ENCODE results near the gene CD274.

CD274 gene

DNA sequence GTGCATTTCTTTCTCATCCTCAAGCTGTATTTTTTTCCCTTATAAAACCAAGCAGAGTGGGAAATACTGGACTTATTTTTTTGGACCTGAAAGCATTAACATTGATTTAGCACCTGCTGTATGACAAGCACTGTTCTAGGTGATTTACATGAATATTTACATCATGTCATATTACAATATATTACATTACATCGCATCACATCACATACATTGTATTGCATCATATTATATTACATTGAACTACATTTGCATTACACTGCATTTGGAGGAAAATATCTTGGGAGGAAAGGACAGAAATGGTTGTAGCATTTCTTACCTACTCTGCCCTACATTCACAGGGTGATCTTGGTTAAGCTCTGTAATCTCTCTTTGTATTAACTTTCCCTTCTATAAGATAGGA is 48.8 kb downstream of the CD274 start:
- Histone ChIP-seq H3K4me3 (no peak overlapping the region), H3K36me3 (ENCODE audit: insufficient read depth, low read length) (no peaks in the 10 kb centered on the region), H3K27ac (no peak overlapping the region), H3K9me3 (ENCODE audit: low read depth, low read length) (no peaks in the 10 kb centered on the region), H3K9ac (ENCODE audit: insufficient read length) (no peak overlapping the region)
- TF ChIP-seq FOXP2 (optimal IDR thresholded peaks at IDR 0.05; ENCODE audit: control extremely low read depth, extremely low read length, insufficient read depth) (no peak), EZH2 (IDR thresholded peaks at IDR 0.05) (no peak), POLR2AphosphoS5 (IDR thresholded peaks at IDR 0.05; ENCODE audit: borderline replicate concordance, low read depth, low read length) (no peak)
- DNase-seq (ENCODE audit: low read depth, low spot score): no peak

DNA sequence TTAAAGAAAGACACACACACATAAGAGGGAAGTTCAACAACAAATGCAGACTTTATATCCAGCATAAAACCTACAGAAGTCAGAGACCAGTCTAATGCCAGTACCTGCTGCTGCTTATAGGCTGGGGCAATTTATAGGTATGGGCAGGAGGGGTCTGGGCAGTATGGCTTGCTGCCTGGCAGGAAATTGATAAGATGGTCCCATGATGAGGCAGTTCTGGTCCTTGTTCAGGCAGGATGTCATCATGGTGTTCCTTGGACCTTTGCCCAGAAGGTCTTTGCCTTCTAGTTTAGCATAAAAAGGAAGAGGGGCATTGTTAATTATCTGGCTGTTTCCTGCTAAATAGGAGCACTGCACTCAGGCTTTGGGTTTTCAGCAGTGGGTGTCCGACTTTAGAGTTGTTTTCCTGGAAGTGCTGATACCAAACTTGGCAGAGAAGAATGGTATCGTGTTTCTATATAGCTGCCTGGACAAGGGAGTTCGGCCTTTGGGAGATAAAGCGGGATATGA is 49.6 kb downstream of the CD274 start:
- DNase-seq (ENCODE audit: low read depth, low spot score): no peak
- TF ChIP-seq FOXP2 (optimal IDR thresholded peaks at IDR 0.05; ENCODE audit: control extremely low read depth, extremely low read length, insufficient read depth) (no peak), EZH2 (IDR thresholded peaks at IDR 0.05) (no peak), POLR2AphosphoS5 (IDR thresholded peaks at IDR 0.05; ENCODE audit: borderline replicate concordance, low read depth, low read length) (no peak)
- no peak overlapping the region; the same call in 1 of the 2 replicates for H3K27ac ChIP-seq

DNA sequence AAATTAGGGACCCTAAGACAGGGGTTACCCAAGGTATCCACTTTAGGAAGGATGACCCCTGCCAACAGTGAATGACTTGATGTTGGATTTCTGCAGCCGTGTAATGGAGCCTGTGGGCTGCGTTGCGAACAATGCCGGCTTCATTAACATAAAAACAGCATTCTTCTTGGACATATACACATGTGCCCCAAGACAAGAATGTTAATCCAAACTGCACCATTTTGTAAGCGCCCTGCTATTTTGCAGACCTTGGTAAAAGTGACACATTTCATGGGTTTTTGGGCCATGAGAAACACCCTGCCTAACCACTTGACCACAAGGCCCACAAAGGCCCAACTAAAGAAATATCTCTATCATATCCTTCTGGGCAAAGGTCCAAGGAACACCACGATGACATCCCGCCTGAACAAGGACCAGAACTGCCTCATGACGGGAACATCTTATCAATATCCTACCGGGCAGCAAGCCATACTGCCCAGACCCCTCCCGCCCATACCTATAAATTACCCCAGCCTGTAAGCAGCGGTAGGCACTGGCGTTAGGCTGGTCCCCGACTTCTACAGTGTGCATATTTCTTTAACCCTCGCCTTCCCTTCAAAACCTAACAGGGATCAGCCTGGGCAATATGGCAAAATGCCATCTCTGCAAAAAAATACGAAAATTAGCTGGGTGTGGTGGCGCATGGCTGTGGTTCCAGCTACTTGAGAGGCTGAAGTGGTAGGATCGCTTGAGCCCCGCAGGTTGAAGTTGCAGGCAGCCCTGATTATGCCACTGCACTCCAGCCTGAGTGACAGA is 50.3 kb downstream of the CD274 start:
- H3K9ac ChIP-seq (ENCODE audit: insufficient read length): no peak overlapping the region
- H3K27ac ChIP-seq: no peak overlapping the region
- no peaks in the 10 kb centered on the region for H3K36me3 ChIP-seq (ENCODE audit: insufficient read depth, low read length)
- no peaks in the 10 kb centered on the region for H3K9me3 ChIP-seq (ENCODE audit: low read depth, low read length)
- no peak for TF ChIP-seq POLR2AphosphoS5 (IDR thresholded peaks at IDR 0.05; ENCODE audit: borderline replicate concordance, low read depth, low read length)
- TF ChIP-seq FOXP2 (optimal IDR thresholded peaks at IDR 0.05; ENCODE audit: control extremely low read depth, extremely low read length, insufficient read depth): no peak
- TF ChIP-seq EZH2 (IDR thresholded peaks at IDR 0.05): no peak
- no peak for DNase-seq (ENCODE audit: low read depth, low spot score)
- no peak overlapping the region for H3K4me3 ChIP-seq

More for the DNA sequence above, 49.6 kb downstream of the CD274 start:
- Histone ChIP-seq H3K9me3 (ENCODE audit: low read depth, low read length) (no peaks in the 10 kb centered on the region), H3K4me3 (no peak overlapping the region), H3K9ac (ENCODE audit: insufficient read length) (no peak overlapping the region), H3K36me3 (ENCODE audit: insufficient read depth, low read length) (no peaks in the 10 kb centered on the region)

DNA sequence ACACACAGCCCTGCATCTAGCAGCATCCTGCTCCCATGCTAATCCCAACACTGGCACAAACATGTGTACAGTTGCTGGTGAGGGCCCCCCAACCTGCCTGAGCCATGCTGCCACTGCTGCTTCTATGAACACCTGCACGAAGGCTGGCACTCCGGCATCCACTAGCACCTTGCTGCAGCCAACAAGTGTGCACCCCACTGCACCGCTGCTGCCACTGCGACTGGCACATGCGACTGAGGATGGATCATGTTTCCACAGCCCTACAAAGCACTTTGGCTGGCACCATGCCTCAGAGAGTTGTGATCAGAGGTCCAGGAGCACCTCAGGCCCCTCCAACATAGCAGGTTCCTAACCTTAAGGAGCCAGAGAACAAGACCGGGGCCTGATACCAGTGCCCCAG is 52.2 kb downstream of the CD274 start:
- no peak for DNase-seq (ENCODE audit: low read depth, low spot score)
- Histone ChIP-seq H3K27ac (no peak overlapping the region), H3K36me3 (ENCODE audit: insufficient read depth, low read length) (no peaks in the 10 kb centered on the region), H3K4me3 (no peak overlapping the region), H3K9me3 (ENCODE audit: low read depth, low read length) (no peaks in the 10 kb centered on the region), H3K9ac (ENCODE audit: insufficient read length) (no peak overlapping the region)
- TF ChIP-seq EZH2 (IDR thresholded peaks at IDR 0.05): no peak
- no peak for TF ChIP-seq FOXP2 (optimal IDR thresholded peaks at IDR 0.05; ENCODE audit: control extremely low read depth, extremely low read length, insufficient read depth)
- no peak for TF ChIP-seq POLR2AphosphoS5 (IDR thresholded peaks at IDR 0.05; ENCODE audit: borderline replicate concordance, low read depth, low read length)

DNA sequence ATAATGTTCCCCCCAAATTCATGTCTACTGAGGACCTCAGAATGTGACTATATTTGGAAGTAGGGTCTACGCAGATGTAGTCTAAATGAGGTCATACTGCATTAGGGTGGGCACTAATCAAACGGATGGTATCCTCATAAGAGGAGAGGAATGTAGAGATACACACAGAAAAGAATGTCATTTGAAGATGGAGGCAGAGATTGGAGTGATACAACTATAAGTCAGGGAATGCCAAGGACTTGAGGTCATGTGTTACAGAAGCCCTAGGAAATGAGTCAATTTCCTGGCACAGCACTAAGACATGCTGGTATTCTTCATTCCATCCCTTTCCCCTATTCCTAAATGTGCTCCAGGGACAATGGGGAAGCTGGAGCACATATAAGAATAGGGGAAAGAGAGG is 59.2 kb downstream of the CD274 start:
- Histone ChIP-seq H3K9ac (ENCODE audit: insufficient read length) (no peak overlapping the region), H3K36me3 (ENCODE audit: insufficient read depth, low read length) (no peaks in the 10 kb centered on the region), H3K27ac (no peak overlapping the region), H3K9me3 (ENCODE audit: low read depth, low read length) (no peaks in the 10 kb centered on the region), H3K4me3 (no peak overlapping the region)
- TF ChIP-seq EZH2 (IDR thresholded peaks at IDR 0.05): no peak
- TF ChIP-seq POLR2AphosphoS5 (IDR thresholded peaks at IDR 0.05; ENCODE audit: borderline replicate concordance, low read depth, low read length): no peak
- no peak for TF ChIP-seq FOXP2 (optimal IDR thresholded peaks at IDR 0.05; ENCODE audit: control extremely low read depth, extremely low read length, insufficient read depth)
- no peak for DNase-seq (ENCODE audit: low read depth, low spot score)

DNA sequence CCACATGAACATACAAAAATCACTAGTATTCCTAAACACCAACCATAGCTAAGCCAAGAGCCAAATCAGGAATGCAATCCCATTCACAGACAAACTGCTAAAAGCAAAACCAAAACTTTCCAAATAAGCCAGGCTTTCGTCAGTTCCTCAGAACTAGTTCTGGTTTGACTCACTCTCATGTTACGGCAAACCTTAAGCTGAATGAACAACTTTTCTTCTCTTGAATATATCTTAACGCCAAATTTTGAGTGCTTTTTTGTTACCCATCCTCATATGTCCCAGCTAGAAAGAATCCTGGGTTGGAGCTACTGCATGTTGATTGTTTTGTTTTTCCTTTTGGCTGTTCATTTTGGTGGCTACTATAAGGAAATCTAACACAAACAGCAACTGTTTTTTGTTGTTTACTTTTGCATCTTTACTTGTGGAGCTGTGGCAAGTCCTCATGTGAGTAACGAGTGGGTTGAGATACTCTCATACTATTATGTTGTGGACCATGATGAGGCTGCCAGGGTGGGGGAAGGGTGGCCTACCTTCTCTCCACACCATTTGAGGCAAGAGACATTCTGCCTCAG is 60.1 kb downstream of the CD274 start, which contains the start of gene PDCD1LG2:
Gene PDCD1LG2 (plus strand): TSS at position 172 of the 572 bp plus-strand sequence. CDS start 12,016 bp downstream, outside the sequence.
- H3K9me3 ChIP-seq (ENCODE audit: low read depth, low read length): no peaks in the 10 kb centered on the region
- DNase-seq (ENCODE audit: low read depth, low spot score): no peak
- H3K4me3 ChIP-seq: no peak within 1 kb of the TSS
- H3K27ac ChIP-seq: no peak within 1 kb of the TSS
- H3K9ac ChIP-seq (ENCODE audit: insufficient read length): no peak within 1 kb of the TSS
- TF ChIP-seq EZH2 (IDR thresholded peaks at IDR 0.05) (no peak), POLR2AphosphoS5 (IDR thresholded peaks at IDR 0.05; ENCODE audit: borderline replicate concordance, low read depth, low read length) (no peak), FOXP2 (optimal IDR thresholded peaks at IDR 0.05; ENCODE audit: control extremely low read depth, extremely low read length, insufficient read depth) (no peak)
- no peaks in the 10 kb centered on the region for H3K36me3 ChIP-seq (ENCODE audit: insufficient read depth, low read length)

DNA sequence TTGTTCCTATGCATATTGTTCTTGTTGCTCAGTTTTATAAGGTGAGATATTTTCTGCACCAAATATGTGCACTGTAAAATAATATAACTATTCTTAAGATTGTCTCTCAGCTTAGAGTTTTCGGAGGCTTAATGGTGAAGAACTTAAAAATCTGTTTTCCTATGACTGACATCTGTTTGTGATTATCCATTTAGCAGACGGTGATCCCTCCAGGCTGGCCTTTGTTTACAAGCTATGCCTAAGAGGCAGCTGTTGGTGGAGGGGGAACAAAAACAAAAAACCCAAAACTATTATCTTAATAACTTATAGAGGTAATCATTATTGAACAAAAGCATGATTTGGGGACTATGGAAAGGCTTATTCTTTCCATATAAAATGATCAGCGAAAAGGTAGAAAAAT is 60.6 kb downstream of the CD274 start:
- TF ChIP-seq FOXP2 (optimal IDR thresholded peaks at IDR 0.05; ENCODE audit: control extremely low read depth, extremely low read length, insufficient read depth) (no peak), POLR2AphosphoS5 (IDR thresholded peaks at IDR 0.05; ENCODE audit: borderline replicate concordance, low read depth, low read length) (no peak), EZH2 (IDR thresholded peaks at IDR 0.05) (no peak)
- Histone ChIP-seq H3K4me3 (no peak overlapping the region), H3K9me3 (ENCODE audit: low read depth, low read length) (no peaks in the 10 kb centered on the region), H3K27ac (no peak overlapping the region), H3K9ac (ENCODE audit: insufficient read length) (no peak overlapping the region), H3K36me3 (ENCODE audit: insufficient read depth, low read length) (no peaks in the 10 kb centered on the region)
- no peak for DNase-seq (ENCODE audit: low read depth, low spot score)

DNA sequence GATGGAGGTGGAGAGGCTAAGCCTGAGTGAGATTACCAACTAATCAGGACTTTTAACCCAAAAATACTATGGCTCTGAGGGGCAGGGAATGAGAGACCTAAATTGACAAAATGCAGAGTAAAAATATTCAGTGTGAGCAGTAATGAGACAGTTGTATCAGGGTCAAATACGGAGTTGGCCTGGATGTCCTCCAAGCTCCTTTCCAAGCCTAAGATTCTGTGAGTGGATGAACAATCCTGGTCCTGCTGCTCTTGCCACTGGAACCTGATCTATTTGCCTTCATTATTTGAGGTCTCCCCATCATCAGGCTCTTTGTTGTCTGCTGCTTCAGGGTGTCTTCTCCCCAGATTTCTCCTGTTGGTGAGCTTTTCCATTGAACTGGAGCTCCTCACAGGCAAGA is 61.1 kb downstream of the CD274 start:
- H3K9ac ChIP-seq (ENCODE audit: insufficient read length): no peak overlapping the region
- no peaks in the 10 kb centered on the region for H3K36me3 ChIP-seq (ENCODE audit: insufficient read depth, low read length)

More for the DNA sequence above, 61.1 kb downstream of the CD274 start:
- no peak for TF ChIP-seq FOXP2 (optimal IDR thresholded peaks at IDR 0.05; ENCODE audit: control extremely low read depth, extremely low read length, insufficient read depth)
- Histone ChIP-seq H3K27ac (no peak overlapping the region), H3K4me3 (no peak overlapping the region), H3K9me3 (ENCODE audit: low read depth, low read length) (no peaks in the 10 kb centered on the region)
- DNase-seq (ENCODE audit: low read depth, low spot score): no peak

Measured in SK-N-MC (cell line).